HEK293 (cell line): Measurements from ENCODE around the gene PDE4B.

ENCODE experiments used
- CTCF ChIA-PET: fragments of 350-600 bp; formaldehyde crosslinking; extraction: SDS; loops from one replicate; lab custom pipeline; 2021; ENCODE audit warnings: antibody characterized with exemption; lab: Yijun Ruan, JAX
- POLR2A ChIA-PET: fragments of 300-600 bp; formaldehyde crosslinking; extraction: SDS; loops from one replicate; lab custom pipeline; 2020; ENCODE audit warnings: antibody characterized with exemption, inconsistent platforms; lab: Yijun Ruan, JAX
- H3K27ac ChIP-seq: fragments of 200-500 bp; sonication (Bioruptor generic); 2 replicates; pipeline ENCODE4 v1.5.1; 2014; ENCODE audit warnings: low read depth, low read length, control low read depth, inconsistent platforms; ENCODE audit errors: extremely low read depth
- H3K36me3 ChIP-seq, 2 experiments: fragments of 200-500 bp in 1 of 2; sonication (Bioruptor generic) in 1 of 2; 1 replicate in 1 of 2; 2 replicates in 1 of 2; pipeline ENCODE4 v1.5.1; 2014 to 2017; ENCODE audit warnings: inconsistent platforms in 2 of 2, low read length in 2 of 2; ENCODE audit not compliant: control insufficient read depth in 2 of 2, insufficient read depth in 1 of 2
- H3K4me1 ChIP-seq: fragments of 200-500 bp; sonication (Bioruptor generic); 2 replicates; pipeline ENCODE4 v1.5.1; 2014; ENCODE audit warnings: mild to moderate bottlenecking, low read length, inconsistent platforms; ENCODE audit not compliant: control insufficient read depth, insufficient read depth
- H3K4me3 ChIP-seq: 2 replicates; pipeline ENCODE4 v1.5.1; 2011; ENCODE audit warnings: low read depth, mild to moderate bottlenecking, control low read depth, low read length, moderate library complexity
- H3K9me3 ChIP-seq: fragments of 200-500 bp; sonication (Bioruptor generic); 2 replicates; pipeline ENCODE4 v1.5.1; 2014; ENCODE audit warnings: low read depth, low read length, inconsistent platforms; ENCODE audit not compliant: control insufficient read depth, insufficient read depth
- EGR2 ChIP-seq: fragments of 450-650 bp; formaldehyde crosslinking; IDR thresholded peaks from 2 replicates; pipeline ENCODE4 v1.5.1; 2016; ENCODE audit warnings: low read depth, missing biosample characterization, missing genetic modification characterization
- INSM2 ChIP-seq: fragments of 450-650 bp; formaldehyde crosslinking; IDR thresholded peaks from 2 replicates; pipeline ENCODE4 v1.5.1; 2016; ENCODE audit warnings: missing biosample characterization, missing genetic modification characterization
- KLF16 ChIP-seq: fragments of 450-650 bp; formaldehyde crosslinking; IDR thresholded peaks from 2 replicates; pipeline ENCODE4 v1.5.1; 2017; ENCODE audit warnings: missing biosample characterization, missing genetic modification characterization
- PBX3 ChIP-seq: sonication (generic); formaldehyde crosslinking; IDR thresholded peaks from 2 replicates; pipeline ENCODE4 v1.8.1; 2022; ENCODE audit warnings: mild to moderate bottlenecking, moderate library complexity, missing genetic modification reagents
- PRDM10 ChIP-seq: fragments of 450-650 bp; formaldehyde crosslinking; IDR thresholded peaks from 2 replicates; pipeline ENCODE4 v1.5.1; 2016; ENCODE audit warnings: missing biosample characterization, missing genetic modification characterization
- RBAK ChIP-seq: fragments of 450-650 bp; formaldehyde crosslinking; IDR thresholded peaks from 2 replicates; pipeline ENCODE4 v1.5.1; 2016; ENCODE audit warnings: missing biosample characterization, missing genetic modification characterization
- WT1 ChIP-seq: fragments of 450-650 bp; formaldehyde crosslinking; IDR thresholded peaks from 2 replicates; pipeline ENCODE4 v1.5.1; 2016; ENCODE audit warnings: missing biosample characterization, missing genetic modification characterization
- ZBTB20 ChIP-seq: fragments of 450-650 bp; formaldehyde crosslinking; IDR thresholded peaks from 2 replicates; pipeline ENCODE4 v1.5.1; 2016; ENCODE audit warnings: missing biosample characterization, missing genetic modification characterization
- ZNF112 ChIP-seq: fragments of 450-650 bp; formaldehyde crosslinking; IDR thresholded peaks from 2 replicates; pipeline ENCODE4 v1.5.0; 2017; ENCODE audit warnings: missing biosample characterization, missing genetic modification characterization
- ZNF121 ChIP-seq: fragments of 450-650 bp; formaldehyde crosslinking; IDR thresholded peaks from 2 replicates; pipeline ENCODE4 v1.5.1; 2016; ENCODE audit warnings: missing biosample characterization, missing genetic modification characterization
- ZNF132 ChIP-seq: fragments of 450-650 bp; formaldehyde crosslinking; IDR thresholded peaks from 2 replicates; pipeline ENCODE4 v1.5.1; 2017; ENCODE audit warnings: missing biosample characterization, missing genetic modification characterization, borderline replicate concordance
- ZNF146 ChIP-seq: fragments of 450-650 bp; formaldehyde crosslinking; IDR thresholded peaks from 2 replicates; pipeline ENCODE4 v1.5.1; 2016; ENCODE audit warnings: missing biosample characterization, missing genetic modification characterization
- ZNF175 ChIP-seq: fragments of 450-650 bp; formaldehyde crosslinking; IDR thresholded peaks from 2 replicates; pipeline ENCODE4 v1.5.1; 2016; ENCODE audit warnings: missing biosample characterization, missing genetic modification characterization
- ZNF211 ChIP-seq: fragments of 450-650 bp; formaldehyde crosslinking; IDR thresholded peaks from 2 replicates; pipeline ENCODE4 v1.5.1; 2016; ENCODE audit warnings: low read depth, missing biosample characterization, missing genetic modification characterization
- ZNF214 ChIP-seq: fragments of 450-650 bp; formaldehyde crosslinking; IDR thresholded peaks from 2 replicates; pipeline ENCODE4 v1.5.1; 2017; ENCODE audit warnings: missing biosample characterization, mild to moderate bottlenecking, missing genetic modification characterization, borderline replicate concordance
- ZNF280C ChIP-seq: fragments of 450-650 bp; formaldehyde crosslinking; IDR thresholded peaks from 2 replicates; pipeline ENCODE4 v1.5.1; 2016; ENCODE audit warnings: missing biosample characterization, missing genetic modification characterization
- ZNF398 ChIP-seq: fragments of 450-650 bp; formaldehyde crosslinking; IDR thresholded peaks from 2 replicates; pipeline ENCODE4 v1.5.1; 2017; ENCODE audit warnings: missing biosample characterization, missing genetic modification characterization
- ZNF416 ChIP-seq: fragments of 450-650 bp; formaldehyde crosslinking; IDR thresholded peaks from 2 replicates; pipeline ENCODE4 v1.5.1; 2016; ENCODE audit warnings: missing biosample characterization, missing genetic modification characterization
- ZNF426 ChIP-seq: fragments of 450-650 bp; formaldehyde crosslinking; IDR thresholded peaks from 2 replicates; pipeline ENCODE4 v1.5.1; 2017; ENCODE audit warnings: missing biosample characterization, missing genetic modification characterization, mild to moderate bottlenecking, inconsistent platforms, moderate library complexity
- ZNF433 ChIP-seq: fragments of 450-650 bp; formaldehyde crosslinking; IDR thresholded peaks from 2 replicates; pipeline ENCODE4 v1.5.1; 2016; ENCODE audit warnings: missing biosample characterization, missing genetic modification characterization, low read depth
- ZNF585B ChIP-seq: fragments of 450-650 bp; formaldehyde crosslinking; IDR thresholded peaks from 2 replicates; pipeline ENCODE4 v1.5.1; 2016; ENCODE audit warnings: missing biosample characterization, missing genetic modification characterization
- ZNF658 ChIP-seq: fragments of 450-650 bp; formaldehyde crosslinking; IDR thresholded peaks from 2 replicates; pipeline ENCODE4; 2016; ENCODE audit warnings: missing biosample characterization, missing genetic modification characterization
- ZNF701 ChIP-seq: fragments of 450-650 bp; formaldehyde crosslinking; IDR thresholded peaks from 2 replicates; pipeline ENCODE4 v1.5.1; 2016; ENCODE audit warnings: missing biosample characterization, missing genetic modification characterization
- ZNF792 ChIP-seq: fragments of 450-650 bp; formaldehyde crosslinking; IDR thresholded peaks from 2 replicates; pipeline ENCODE4 v1.5.1; 2016; ENCODE audit warnings: missing biosample characterization, missing genetic modification characterization
- ZNF843 ChIP-seq: fragments of 450-650 bp; formaldehyde crosslinking; IDR thresholded peaks from 2 replicates; pipeline ENCODE4 v1.5.1; 2016; ENCODE audit warnings: missing biosample characterization, missing genetic modification characterization

Gene PDE4B

GRCh38 chr1:65830306-65830705 is 37.6 kb downstream of the PDE4B start (continued):
- TF ChIP-seq ZNF280C (tag by site-specific recombination) = no peak
- no peak for TF ChIP-seq ZNF398 (tag by site-specific recombination)

GRCh38 chr1:65832296-65832695 is 39.6 kb downstream of the PDE4B start:
- CTCF ChIA-PET = no interaction called here
- Histone ChIP-seq H3K4me1 (no peaks in the 10 kb centered on the region), H3K4me3 (no peak overlapping the region), H3K9me3 (no peaks in the 10 kb centered on the region), H3K27ac (no peak overlapping the region), H3K36me3 (no peaks in the 10 kb centered on the region)
- no peak for TF ChIP-seq ZNF214
- no peak for TF ChIP-seq ZNF585B (tag by site-specific recombination)
- TF ChIP-seq RBAK = no peak
- no peak for TF ChIP-seq PRDM10 (tag by site-specific recombination)
- TF ChIP-seq ZNF658 = no peak
- no peak for TF ChIP-seq PBX3 (CRISPR knock-in tag)
- TF ChIP-seq ZNF175 (tag by site-specific recombination) = no peak
- TF ChIP-seq WT1 (tag by site-specific recombination) = no peak
- no peak for TF ChIP-seq EGR2 (tag by site-specific recombination)
- TF ChIP-seq ZNF426 (tag by site-specific recombination) = no peak
- TF ChIP-seq ZNF146 (tag by site-specific recombination) = no peak
- no peak for TF ChIP-seq ZNF843 (tag by site-specific recombination)
- no peak for TF ChIP-seq ZBTB20 (tag by site-specific recombination)
- POLR2A ChIA-PET = no interaction called here

- ChIA-PET POLR2A (no interaction called here), CTCF (no interaction called here)
- Histone ChIP-seq H3K4me1 (no peaks in the 10 kb centered on the region), H3K36me3 (no peaks in the 10 kb centered on the region), H3K9me3 (no peaks in the 10 kb centered on the region), H3K27ac (no peak overlapping the region), H3K4me3 (no peak overlapping the region)
- TF ChIP-seq INSM2 (tag by site-specific recombination) (no peak), KLF16 (tag by site-specific recombination) (no peak), ZNF112 (no peak), ZNF211 (tag by site-specific recombination) (no peak), ZNF792 (tag by site-specific recombination) (no peak), ZNF132 (tag by site-specific recombination) (no peak), ZNF701 (tag by site-specific recombination) (no peak), ZNF416 (tag by site-specific recombination) (no peak), ZNF433 (no peak), ZNF121 (no peak)
Observed at GRCh38 chr1:65836686-65837085, 44.0 kb downstream of the PDE4B start.
